ENCODE results near the gene OR4K15. TPM values are rescaled to one million over a fixed set of nuclear protein-coding genes. Genes with fewer than 3 reads are reported as not detected.
"Not testable (repeated sequence)": the region's sequence is repeated elsewhere in the genome, so short reads cannot be mapped to it uniquely, and the experiment has no call there.

The OR4K15 gene, protein sequence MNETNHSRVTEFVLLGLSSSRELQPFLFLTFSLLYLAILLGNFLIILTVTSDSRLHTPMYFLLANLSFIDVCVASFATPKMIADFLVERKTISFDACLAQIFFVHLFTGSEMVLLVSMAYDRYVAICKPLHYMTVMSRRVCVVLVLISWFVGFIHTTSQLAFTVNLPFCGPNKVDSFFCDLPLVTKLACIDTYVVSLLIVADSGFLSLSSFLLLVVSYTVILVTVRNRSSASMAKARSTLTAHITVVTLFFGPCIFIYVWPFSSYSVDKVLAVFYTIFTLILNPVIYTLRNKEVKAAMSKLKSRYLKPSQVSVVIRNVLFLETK
- total RNA-seq (2021; fragmentation: NEBNext Ultra II Directional; extraction: Animal tissue kit (Norgen Biotek cat#: 25700)): not detected
- long read RNA-seq: 0 reads

DNA sequence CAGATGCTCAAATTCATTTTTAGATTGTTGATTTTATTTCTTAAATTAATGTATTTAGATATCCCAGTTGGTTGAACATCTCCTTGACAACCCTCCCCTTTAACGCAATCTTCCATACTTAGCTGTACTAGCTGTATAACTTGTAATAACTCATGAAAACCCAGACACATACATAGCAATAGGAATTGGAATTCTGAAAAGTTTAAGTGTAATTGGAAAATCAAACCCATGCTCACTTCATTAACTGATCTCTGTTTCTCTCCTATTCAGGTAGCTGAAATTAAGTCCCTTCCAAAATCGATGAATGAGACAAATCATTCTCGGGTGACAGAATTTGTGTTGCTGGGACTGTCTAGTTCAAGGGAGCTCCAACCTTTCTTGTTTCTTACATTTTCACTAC is at the start of gene OR4K15:
TSS of gene OR4K15 (plus strand) at position 301 of the 400 bp plus-strand sequence. CDS start at position 301, 0 bp downstream.
- TF ChIP-seq, protein P1, sequence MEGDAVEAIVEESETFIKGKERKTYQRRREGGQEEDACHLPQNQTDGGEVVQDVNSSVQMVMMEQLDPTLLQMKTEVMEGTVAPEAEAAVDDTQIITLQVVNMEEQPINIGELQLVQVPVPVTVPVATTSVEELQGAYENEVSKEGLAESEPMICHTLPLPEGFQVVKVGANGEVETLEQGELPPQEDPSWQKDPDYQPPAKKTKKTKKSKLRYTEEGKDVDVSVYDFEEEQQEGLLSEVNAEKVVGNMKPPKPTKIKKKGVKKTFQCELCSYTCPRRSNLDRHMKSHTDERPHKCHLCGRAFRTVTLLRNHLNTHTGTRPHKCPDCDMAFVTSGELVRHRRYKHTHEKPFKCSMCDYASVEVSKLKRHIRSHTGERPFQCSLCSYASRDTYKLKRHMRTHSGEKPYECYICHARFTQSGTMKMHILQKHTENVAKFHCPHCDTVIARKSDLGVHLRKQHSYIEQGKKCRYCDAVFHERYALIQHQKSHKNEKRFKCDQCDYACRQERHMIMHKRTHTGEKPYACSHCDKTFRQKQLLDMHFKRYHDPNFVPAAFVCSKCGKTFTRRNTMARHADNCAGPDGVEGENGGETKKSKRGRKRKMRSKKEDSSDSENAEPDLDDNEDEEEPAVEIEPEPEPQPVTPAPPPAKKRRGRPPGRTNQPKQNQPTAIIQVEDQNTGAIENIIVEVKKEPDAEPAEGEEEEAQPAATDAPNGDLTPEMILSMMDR (IDR thresholded peaks at IDR 0.05): no peak
- Mint-ChIP-seq H3K4me3 (no peak within 1 kb of the TSS), H3K9me3 (peaks cover 32% of the 10 kb centered on the region), H3K27me3 (ENCODE audit: insufficient read depth) (no peaks in the 10 kb centered on the region), H3K36me3 (ENCODE audit: low read depth) (no peaks in the 10 kb centered on the region; the same call in 1 of the 2 replicates), H3K27ac (no peak within 1 kb of the TSS), H3K4me1 (ENCODE audit: low read depth) (no peaks in the 10 kb centered on the region)
- DNase-seq: no peak

DNA sequence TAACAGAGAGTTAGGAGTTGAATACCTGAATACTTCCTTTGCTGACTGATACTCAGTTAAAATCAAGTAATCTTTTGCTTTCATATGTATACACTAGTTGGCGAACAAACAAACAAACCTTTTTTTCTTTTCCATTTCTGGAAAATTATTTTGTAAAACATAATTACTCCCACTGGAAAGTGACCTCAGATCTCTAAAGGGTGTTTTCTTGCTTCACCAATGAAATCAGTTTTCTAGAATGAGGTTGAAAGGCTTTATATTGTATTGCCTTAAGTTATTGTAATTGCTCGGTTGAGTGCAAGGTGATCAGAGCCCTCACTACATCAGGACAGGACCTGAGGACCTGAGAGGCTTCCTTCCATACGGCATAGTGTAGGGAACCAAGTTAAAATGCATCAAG is 44.8 kb upstream of the OR4K15 start, which contains the start of gene OR4K1:
TSS of gene OR4K1 (plus strand) at position 301 of the 400 bp plus-strand sequence. CDS start 4,750 bp downstream, outside the sequence.
- Mint-ChIP-seq H3K27me3 (ENCODE audit: insufficient read depth) (peaks cover 2% of the 10 kb centered on the region; the same call in 1 of the 2 replicates), H3K27ac (no peak within 1 kb of the TSS), H3K4me1 (ENCODE audit: low read depth) (no peaks in the 10 kb centered on the region), H3K9me3 (peaks cover 15% of the 10 kb centered on the region), H3K36me3 (ENCODE audit: low read depth) (no peaks in the 10 kb centered on the region), H3K4me3 (no peak within 1 kb of the TSS)
- DNase-seq: no peak
- TF ChIP-seq, protein P1 (IDR thresholded peaks at IDR 0.05): no peak

DNA sequence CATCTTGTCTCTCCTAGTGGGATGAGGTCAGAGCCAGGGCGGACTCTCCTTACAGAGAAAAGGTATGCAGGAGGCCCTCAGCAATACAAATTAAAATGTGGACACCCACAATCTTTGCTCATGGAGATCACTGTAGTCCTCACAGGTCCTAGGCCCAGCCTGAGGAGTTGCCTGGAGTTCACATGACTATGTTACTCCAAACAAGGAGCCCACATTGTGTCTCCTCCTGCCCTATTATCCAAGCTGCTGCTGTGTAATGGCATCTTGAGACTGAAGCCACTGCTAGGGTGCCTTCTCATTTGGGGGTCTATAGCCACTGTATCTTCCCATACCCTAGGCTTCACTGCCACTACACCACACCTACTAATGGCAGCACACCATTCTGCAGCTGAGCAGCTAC is 33.7 kb upstream of the OR4K15 start:
- H3K27me3 Mint-ChIP-seq (ENCODE audit: insufficient read depth): no peaks in the 10 kb centered on the region
- peaks cover 21% of the 10 kb centered on the region for H3K9me3 Mint-ChIP-seq
- H3K27ac Mint-ChIP-seq: no peak overlapping the region
- no peaks in the 10 kb centered on the region for H3K36me3 Mint-ChIP-seq (ENCODE audit: low read depth)
- no peak overlapping the region for H3K4me3 Mint-ChIP-seq
- H3K4me1 Mint-ChIP-seq (ENCODE audit: low read depth): no peaks in the 10 kb centered on the region
- TF ChIP-seq, protein P1 (IDR thresholded peaks at IDR 0.05): no peak
- DNase-seq: no peak

DNA sequence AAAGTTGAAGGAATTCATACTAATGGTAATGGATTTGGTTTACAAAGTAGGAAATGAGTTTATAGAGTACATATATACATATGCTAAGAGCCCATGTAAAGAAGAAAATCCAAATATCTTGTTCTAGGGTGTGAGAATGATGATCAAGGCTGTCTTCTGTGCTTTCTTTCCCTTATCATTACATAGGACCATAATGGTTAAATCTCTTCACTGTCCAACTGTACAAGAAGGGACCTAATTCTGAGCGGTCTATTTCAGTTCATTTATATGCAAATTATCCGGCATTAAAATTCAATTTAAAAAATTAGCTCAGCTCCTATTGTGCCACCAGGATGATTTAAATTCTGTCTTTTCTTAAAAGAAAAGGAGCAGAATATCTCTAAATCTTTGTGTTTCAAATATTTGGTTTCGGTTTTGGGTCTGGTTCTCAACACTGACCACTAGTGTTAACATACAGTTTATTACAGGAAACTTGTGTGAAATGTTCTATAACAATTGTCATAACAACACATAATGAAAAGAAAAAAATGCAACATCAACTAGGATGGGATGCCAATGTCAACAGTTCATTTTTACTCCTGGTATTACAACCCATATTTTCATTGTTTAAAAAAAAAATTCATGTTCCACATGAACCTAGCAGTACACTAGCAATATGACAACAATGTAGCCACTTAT is 27.8 kb upstream of the OR4K15 start:
- DNase-seq: no peak
- no peaks in the 10 kb centered on the region for H3K4me1 Mint-ChIP-seq (ENCODE audit: low read depth)

DNA sequence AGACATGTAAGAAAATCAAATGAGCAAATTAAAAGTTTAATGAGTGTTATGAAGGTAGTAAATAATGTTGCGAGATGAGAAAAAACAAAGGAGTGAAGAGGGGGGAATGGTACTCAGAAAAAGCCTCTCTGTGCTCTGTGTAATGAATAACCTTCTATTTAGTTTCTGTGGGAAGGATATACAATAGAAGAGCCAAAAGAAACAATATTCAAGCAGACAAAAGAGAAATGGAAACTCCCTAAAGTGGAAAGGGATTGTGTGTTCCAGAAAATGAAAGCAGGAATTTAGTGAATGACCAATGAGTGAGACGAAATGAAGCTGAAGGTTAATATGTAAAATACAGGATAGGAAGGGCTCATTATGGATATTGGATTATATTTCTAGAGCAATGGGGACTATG is 26.2 kb upstream of the OR4K15 start:
- TF ChIP-seq, protein P1 (IDR thresholded peaks at IDR 0.05): no peak
- Mint-ChIP-seq H3K27ac (no peak overlapping the region), H3K4me1 (ENCODE audit: low read depth) (no peaks in the 10 kb centered on the region), H3K4me3 (no peak overlapping the region), H3K36me3 (ENCODE audit: low read depth) (no peaks in the 10 kb centered on the region), H3K27me3 (ENCODE audit: insufficient read depth) (no peaks in the 10 kb centered on the region), H3K9me3 (peaks cover 17% of the 10 kb centered on the region)
- no peak for DNase-seq

More for the DNA sequence above, 27.8 kb upstream of the OR4K15 start:
- no peaks in the 10 kb centered on the region for H3K36me3 Mint-ChIP-seq (ENCODE audit: low read depth)
- TF ChIP-seq, protein P1 (IDR thresholded peaks at IDR 0.05): no peak
- peaks cover 17% of the 10 kb centered on the region for H3K9me3 Mint-ChIP-seq
- H3K4me3 Mint-ChIP-seq: no peak overlapping the region
- H3K27ac Mint-ChIP-seq: no peak overlapping the region
- H3K27me3 Mint-ChIP-seq (ENCODE audit: insufficient read depth): no peaks in the 10 kb centered on the region

DNA sequence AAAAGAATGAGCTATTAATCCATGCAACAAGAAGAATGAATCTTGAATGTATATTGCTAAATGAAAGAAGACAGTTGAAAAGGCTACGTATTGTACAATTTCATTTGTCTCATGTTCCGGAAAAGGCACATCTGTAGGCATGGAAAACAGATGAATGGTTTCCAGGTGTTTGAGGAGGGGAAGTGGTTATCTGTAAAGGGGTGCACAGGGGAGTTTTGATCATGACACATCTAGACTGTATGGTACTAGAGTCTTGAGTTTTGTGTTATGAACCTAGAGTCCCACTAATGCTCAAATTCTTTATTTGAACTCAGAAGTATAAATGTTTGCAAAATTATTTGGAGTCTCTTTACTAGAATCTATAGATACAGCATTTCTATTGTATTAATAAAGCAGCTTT is 5.7 kb upstream of the OR4K15 start:
- not testable (repeated sequence) for H3K36me3 Mint-ChIP-seq (ENCODE audit: low read depth); H3K27me3 Mint-ChIP-seq (ENCODE audit: insufficient read depth); DNase-seq; H3K4me1 Mint-ChIP-seq (ENCODE audit: low read depth); H3K27ac Mint-ChIP-seq; H3K4me3 Mint-ChIP-seq
- peaks cover 27% of the 10 kb centered on the region for H3K9me3 Mint-ChIP-seq
